ENCODE results near the gene FAM200A.
A peak's percentile ranks its signal among the peaks of the same experiment; 100 is the strongest.

Gene FAM200A

DNA sequence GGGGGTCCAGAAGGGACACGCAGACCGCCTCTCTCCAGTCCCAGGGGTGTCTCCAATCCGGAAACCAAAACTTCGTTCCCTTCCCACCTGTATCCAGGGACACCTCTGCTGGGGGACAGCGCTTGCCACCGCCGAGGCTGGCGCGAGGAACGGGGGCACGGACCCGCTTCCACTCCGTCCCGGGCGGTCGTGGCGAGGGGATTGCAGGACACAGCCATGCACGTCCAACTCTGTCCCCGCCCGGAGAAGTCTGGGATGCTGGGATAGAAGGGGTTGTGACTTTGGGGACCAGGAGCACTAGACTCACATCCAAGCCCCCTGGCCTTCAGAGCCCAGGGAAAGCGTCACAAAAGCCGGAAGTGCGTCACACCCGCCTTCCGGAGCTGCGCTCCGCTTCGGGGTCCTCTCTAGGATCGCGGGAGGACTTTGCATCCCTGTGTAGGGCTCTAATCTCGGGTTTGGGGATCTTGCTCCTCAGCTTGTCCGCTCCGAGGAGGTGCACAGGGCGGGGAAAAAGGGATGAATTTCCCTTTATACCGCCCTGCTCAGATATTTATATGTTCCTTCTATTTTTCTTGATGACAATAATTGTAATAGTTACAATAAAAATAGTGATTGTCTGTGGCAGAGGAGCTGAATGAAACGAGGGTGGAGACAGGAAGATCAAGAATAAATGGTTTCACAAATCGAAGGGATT lies at the start of gene FAM200A:
FAM200A (minus strand) TSS at position 348 of the 697 bp plus-strand sequence. CDS start 3,707 bp downstream, outside the sequence.
- peaks cover 36% of the 10 kb centered on the region for H3K36me3 ChIP-seq (ENCODE audit: low read depth)
- H3K9me3 ChIP-seq (ENCODE audit: severe bottlenecking): no peaks in the 10 kb centered on the region
- H3K27ac ChIP-seq (ENCODE audit: poor library complexity, severe bottlenecking): peak within 1 kb of the TSS; percentile 31
- peak; percentile 84 for DNase-seq (ENCODE audit: low spot score)
- peak within 1 kb of the TSS; percentile 62 for H3K4me3 ChIP-seq (ENCODE audit: severe bottlenecking)
- H3K4me1 ChIP-seq (ENCODE audit: insufficient read depth, poor library complexity, severe bottlenecking): peaks cover 3% of the 10 kb centered on the region
- peak; percentile 98 for ATAC-seq (ENCODE audit: low read depth)
- TF ChIP-seq, protein P1, sequence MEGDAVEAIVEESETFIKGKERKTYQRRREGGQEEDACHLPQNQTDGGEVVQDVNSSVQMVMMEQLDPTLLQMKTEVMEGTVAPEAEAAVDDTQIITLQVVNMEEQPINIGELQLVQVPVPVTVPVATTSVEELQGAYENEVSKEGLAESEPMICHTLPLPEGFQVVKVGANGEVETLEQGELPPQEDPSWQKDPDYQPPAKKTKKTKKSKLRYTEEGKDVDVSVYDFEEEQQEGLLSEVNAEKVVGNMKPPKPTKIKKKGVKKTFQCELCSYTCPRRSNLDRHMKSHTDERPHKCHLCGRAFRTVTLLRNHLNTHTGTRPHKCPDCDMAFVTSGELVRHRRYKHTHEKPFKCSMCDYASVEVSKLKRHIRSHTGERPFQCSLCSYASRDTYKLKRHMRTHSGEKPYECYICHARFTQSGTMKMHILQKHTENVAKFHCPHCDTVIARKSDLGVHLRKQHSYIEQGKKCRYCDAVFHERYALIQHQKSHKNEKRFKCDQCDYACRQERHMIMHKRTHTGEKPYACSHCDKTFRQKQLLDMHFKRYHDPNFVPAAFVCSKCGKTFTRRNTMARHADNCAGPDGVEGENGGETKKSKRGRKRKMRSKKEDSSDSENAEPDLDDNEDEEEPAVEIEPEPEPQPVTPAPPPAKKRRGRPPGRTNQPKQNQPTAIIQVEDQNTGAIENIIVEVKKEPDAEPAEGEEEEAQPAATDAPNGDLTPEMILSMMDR (IDR thresholded peaks at IDR 0.05; ENCODE audit: poor library complexity, severe bottlenecking): no peak
- no peaks in the 10 kb centered on the region for H3K27me3 ChIP-seq (ENCODE audit: insufficient read depth, poor library complexity, severe bottlenecking)

DNA sequence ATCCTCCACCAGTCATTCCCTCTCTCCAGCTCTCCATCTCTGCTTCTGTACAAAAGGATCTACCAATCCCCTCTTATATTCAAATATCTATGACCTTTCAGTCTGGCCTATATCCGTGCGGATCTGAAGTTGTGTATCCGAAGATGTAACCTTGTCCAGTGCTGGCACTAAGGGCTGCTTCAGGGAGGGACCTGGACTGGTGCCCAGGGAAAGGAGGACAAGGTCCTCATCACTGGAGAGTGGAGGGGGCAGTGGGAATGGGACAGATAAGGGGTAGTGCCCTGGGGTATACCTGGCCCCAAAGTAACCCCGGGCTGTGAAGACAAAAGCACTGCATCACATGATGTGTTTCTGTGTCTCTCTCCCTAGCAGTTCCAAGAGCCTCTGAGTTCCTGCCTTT lies 47.9 kb upstream of the FAM200A start:
- no peak for ATAC-seq (ENCODE audit: low read depth)
- no peaks in the 10 kb centered on the region for H3K36me3 ChIP-seq (ENCODE audit: low read depth)
- H3K4me1 ChIP-seq (ENCODE audit: insufficient read depth, poor library complexity, severe bottlenecking): no peaks in the 10 kb centered on the region
- TF ChIP-seq, protein P1 (IDR thresholded peaks at IDR 0.05; ENCODE audit: poor library complexity, severe bottlenecking): no peak
- H3K27me3 ChIP-seq (ENCODE audit: insufficient read depth, poor library complexity, severe bottlenecking): no peaks in the 10 kb centered on the region
- H3K9me3 ChIP-seq (ENCODE audit: severe bottlenecking): no peaks in the 10 kb centered on the region
- no peak overlapping the region for H3K27ac ChIP-seq (ENCODE audit: poor library complexity, severe bottlenecking)
- DNase-seq (ENCODE audit: low spot score): no peak
- H3K4me3 ChIP-seq (ENCODE audit: severe bottlenecking): no peak overlapping the region

DNA sequence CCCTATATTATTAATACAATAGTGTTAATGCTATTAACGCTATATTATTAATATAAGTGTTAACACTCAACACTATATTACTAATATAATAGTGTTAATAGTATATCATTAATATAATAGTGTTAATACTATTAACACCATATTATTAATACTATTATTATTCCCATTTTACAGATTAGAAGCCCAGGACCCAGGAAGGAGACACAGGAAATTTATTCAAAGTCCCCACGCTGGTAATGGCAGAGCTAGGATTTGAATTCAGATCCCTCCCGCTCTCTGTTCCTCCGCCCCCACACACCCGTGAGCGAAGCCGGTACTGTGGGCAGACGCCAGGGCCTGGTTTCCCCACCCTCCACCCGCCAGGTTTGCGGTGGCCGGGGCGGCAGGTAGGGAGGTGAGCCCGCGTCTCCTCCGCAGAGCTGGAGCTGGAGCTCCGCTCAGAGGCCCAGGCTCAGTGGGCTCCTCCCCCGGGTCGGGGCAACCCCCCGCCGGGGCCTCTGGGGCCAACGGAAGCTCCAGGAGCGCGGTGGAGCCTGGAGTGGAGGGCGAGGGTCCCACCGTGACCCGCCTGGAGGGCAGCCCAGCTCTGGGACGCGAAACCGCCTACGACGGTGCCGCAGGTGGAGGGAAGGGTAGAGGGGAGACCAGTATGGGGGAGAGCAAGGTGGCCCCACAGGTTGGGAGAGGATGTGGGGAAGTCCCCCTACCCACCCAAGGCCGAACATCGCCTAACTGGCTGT lies 46.0 kb upstream of the FAM200A start, which contains the start of gene TMEM225B:
TMEM225B (plus strand) TSS at position 506 of the 740 bp plus-strand sequence. CDS start 6,122 bp downstream, outside the sequence.
- H3K9me3 ChIP-seq (ENCODE audit: severe bottlenecking): no peaks in the 10 kb centered on the region
- TF ChIP-seq, protein P1 (IDR thresholded peaks at IDR 0.05; ENCODE audit: poor library complexity, severe bottlenecking): no peak
- no peaks in the 10 kb centered on the region for H3K27me3 ChIP-seq (ENCODE audit: insufficient read depth, poor library complexity, severe bottlenecking)
- H3K4me1 ChIP-seq (ENCODE audit: insufficient read depth, poor library complexity, severe bottlenecking): no peaks in the 10 kb centered on the region
- no peaks in the 10 kb centered on the region for H3K36me3 ChIP-seq (ENCODE audit: low read depth)
- ATAC-seq (ENCODE audit: low read depth) (no peak), DNase-seq (ENCODE audit: low spot score) (no peak)
- no peak within 1 kb of the TSS for H3K4me3 ChIP-seq (ENCODE audit: severe bottlenecking)
- H3K27ac ChIP-seq (ENCODE audit: poor library complexity, severe bottlenecking): no peak within 1 kb of the TSS

DNA sequence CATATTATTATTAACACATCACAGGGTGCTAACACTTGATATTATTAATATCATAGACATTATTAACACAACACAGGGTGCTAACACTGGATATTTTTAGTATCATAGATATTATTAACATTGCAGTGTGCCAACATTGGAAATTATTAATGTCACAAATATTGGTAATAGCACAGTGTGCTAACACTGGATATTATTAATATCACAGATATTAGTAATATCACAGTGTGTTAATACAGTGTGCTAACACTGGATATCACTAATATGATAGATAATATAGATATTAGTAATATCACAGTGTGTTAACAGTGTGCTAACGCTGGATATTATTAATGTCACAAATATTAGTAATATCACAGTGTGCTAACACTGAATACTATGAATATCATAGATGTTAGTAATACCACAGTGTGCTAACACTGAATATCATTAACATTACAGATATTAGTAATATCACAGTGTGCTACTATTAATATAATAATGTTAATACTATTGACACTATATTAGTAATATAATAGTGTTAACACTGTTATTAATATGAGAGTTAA lies 44.6 kb upstream of the FAM200A start:
- DNase-seq (ENCODE audit: low spot score) (no peak), ATAC-seq (ENCODE audit: low read depth) (no peak)
- Histone ChIP-seq H3K27ac (ENCODE audit: poor library complexity, severe bottlenecking) (no peak overlapping the region), H3K9me3 (ENCODE audit: severe bottlenecking) (no peaks in the 10 kb centered on the region), H3K27me3 (ENCODE audit: insufficient read depth, poor library complexity, severe bottlenecking) (no peaks in the 10 kb centered on the region), H3K4me1 (ENCODE audit: insufficient read depth, poor library complexity, severe bottlenecking) (no peaks in the 10 kb centered on the region), H3K4me3 (ENCODE audit: severe bottlenecking) (no peak overlapping the region), H3K36me3 (ENCODE audit: low read depth) (no peaks in the 10 kb centered on the region)
- TF ChIP-seq, protein P1 (IDR thresholded peaks at IDR 0.05; ENCODE audit: poor library complexity, severe bottlenecking): no peak
